Measurements from ENCODE around the gene DSCAML1. TPM values are rescaled to one million over a fixed set of nuclear protein-coding genes. Genes with fewer than 3 reads are reported as not detected.

DSCAML1 gene
- total RNA-seq = not detected in 2 replicates

DNA sequence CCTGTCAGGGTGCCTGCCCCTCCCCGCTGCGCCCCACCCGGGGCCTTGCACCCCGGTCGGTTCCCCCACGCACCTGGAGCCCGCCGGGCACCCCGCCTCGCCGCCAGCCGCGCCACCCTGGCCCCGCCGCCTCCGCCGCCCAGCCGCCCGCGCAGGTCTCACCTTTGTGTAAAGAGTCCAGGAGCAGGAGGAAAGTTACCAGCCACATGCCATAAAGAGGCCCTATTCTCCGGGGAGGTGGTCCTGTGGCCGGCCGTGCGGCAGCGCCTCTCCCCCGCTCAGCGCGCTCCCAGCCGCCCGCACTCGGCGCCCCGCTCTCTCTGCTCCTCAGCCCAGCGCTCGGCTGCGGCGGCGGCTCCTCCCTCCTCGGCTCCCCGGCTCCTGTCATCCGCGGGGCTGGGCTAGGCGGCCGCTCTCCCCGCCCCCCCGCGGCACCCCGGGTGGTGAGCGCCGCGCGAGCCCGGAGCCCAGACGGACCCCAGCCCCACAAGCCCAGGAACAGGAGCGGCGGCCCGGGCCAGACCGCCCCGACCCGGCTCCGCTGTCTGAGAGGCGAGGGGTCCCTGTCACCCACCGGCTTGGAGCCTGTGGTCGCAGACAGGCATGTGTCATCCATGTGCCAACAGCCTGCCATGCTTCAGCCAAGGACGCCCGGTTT lies at the start of gene DSCAML1:
Gene DSCAML1 (minus strand): TSS at position 345 of the 658 bp plus-strand sequence. CDS start 137 bp downstream, at position 208.

DNA sequence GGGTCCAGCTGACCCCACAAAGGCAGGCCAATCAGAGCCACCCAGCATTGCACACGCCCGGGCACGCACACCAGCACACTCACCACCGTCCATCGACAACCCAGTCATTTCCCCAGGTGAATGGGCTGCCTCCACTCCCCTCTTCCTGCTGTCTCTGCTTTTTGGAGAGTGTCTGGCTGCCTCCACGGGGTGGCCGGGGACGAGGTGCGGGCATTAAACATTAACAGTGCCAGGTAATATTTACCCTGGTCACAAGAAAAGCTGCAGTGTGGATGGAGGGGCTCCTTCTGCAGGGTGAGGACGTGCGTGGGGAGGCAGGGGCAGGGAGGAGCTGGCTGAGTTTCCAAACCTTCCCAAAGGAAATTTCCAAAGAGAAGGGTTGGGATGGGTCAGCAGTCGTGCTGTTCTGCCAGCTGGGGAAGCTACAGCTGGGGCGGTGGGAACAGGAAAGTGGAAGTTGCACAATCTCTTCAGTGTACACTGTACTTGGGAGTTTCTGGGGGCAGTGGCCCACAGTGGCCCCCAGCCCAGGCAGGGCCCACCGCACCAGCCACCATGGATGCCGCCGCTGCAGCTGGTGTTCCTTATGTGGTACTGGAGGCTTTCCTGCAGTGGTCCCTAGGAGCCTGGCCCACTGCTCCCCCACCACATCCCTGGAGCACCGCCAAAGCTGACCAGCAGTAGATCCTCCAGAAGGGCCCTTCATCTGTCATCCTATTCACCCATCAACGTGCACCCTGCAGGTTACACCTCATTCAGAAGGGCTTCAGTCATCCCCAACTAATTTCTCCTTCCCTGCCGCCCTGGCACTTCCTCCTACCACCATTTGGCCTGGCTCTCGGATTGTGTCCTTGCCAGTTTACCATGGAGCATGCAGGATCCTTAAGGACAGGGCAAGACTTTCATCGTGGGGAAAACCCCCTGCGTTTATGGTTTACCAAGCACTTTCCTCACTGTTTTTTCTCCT lies 27.8 kb upstream of the DSCAML1 start, which contains the start of gene FXYD2:
Gene FXYD2 (minus strand): TSS at position 174 of the 967 bp plus-strand sequence. CDS start 66 bp downstream, at position 108.

Other genes starting within 250 kb of the DSCAML1 start
- gene FXYD2, start 27.5 kb upstream of the DSCAML1 start, total RNA-seq = 0.47 and 0.81 TPM in 2 replicates
- 0.28 TPM in 1 of 2 replicates, not detected in the other for gene FXYD6, start 79.4 kb upstream of the DSCAML1 start, total RNA-seq
- gene TMPRSS13, start 132.2 kb upstream of the DSCAML1 start, total RNA-seq = not detected in 2 replicates
- gene IL10RA, start 189.2 kb upstream of the DSCAML1 start, total RNA-seq = not detected in 2 replicates

Measured in endothelial cell of coronary artery (primary cell).